Progenitor cell of endocrine pancreas (in vitro differentiated cells): ENCODE data around the gene ANKS1B. TPM values are rescaled to one million over a fixed set of nuclear protein-coding genes. Genes with fewer than 3 reads are reported as not detected.

Experiments
- DNase-seq: peaks from one replicate; pipeline ENCODE4 v3.0.0; 2021; ENCODE audit warnings: low spot score; ENCODE audit not compliant: unreplicated experiment
- H3K27ac Mint-ChIP-seq: 2 replicates; pipeline ENCODE4 v1.8.0; 2021; ENCODE audit warnings: mild to moderate bottlenecking, moderate library complexity, mixed read lengths
- H3K27me3 Mint-ChIP-seq: 2 replicates; pipeline ENCODE4 v1.8.0; 2021; ENCODE audit warnings: mixed read lengths
- H3K36me3 Mint-ChIP-seq: 2 replicates; pipeline ENCODE4 v1.8.0; 2022; ENCODE audit warnings: mixed read lengths; ENCODE audit not compliant: insufficient read depth
- H3K4me1 Mint-ChIP-seq: 2 replicates; pipeline ENCODE4 v1.8.0; 2021; ENCODE audit warnings: low read depth, mixed read lengths
- H3K4me3 Mint-ChIP-seq: 2 replicates; pipeline ENCODE4 v1.8.0; 2021; ENCODE audit warnings: low read depth, mild to moderate bottlenecking, moderate library complexity, mixed read lengths
- H3K9me3 Mint-ChIP-seq: 2 replicates; pipeline ENCODE4 v1.8.0; 2021; ENCODE audit warnings: low read depth, mixed read lengths
- CTCF ChIP-seq: fragments of 200-600 bp; sonication (generic); IDR thresholded peaks from one replicate; pipeline ENCODE4 v1.5.0; 2021; ENCODE audit warnings: antibody characterized with exemption, mild to moderate bottlenecking; ENCODE audit not compliant: unreplicated experiment
- total RNA-seq: library from RNA; stranded (reverse); gene quantifications from 2 replicates; pipeline ENCODE4 v1.2.1, GENCODE V29; 2021

Gene ANKS1B
- total RNA-seq, 1 donor from 2014 or later: 10.1 TPM

- DNase-seq: no peak
- Mint-ChIP-seq H3K27me3 (no peaks in the 10 kb centered on the region), H3K36me3 (no peaks in the 10 kb centered on the region), H3K4me1 (no peaks in the 10 kb centered on the region), H3K27ac (no peak overlapping the region), H3K9me3 (peaks cover 5% of the 10 kb centered on the region), H3K4me3 (no peak overlapping the region)
- no peak for TF ChIP-seq CTCF
Measured at GRCh38 chr12:99707883-99708282, 276.9 kb downstream of the ANKS1B start.

GRCh38 chr12:99706736-99707473 is 277.8 kb downstream of the ANKS1B start:
- no peak overlapping the region for H3K4me3 Mint-ChIP-seq
- no peak overlapping the region for H3K27ac Mint-ChIP-seq
- H3K36me3 Mint-ChIP-seq: no peaks in the 10 kb centered on the region
- no peaks in the 10 kb centered on the region for H3K9me3 Mint-ChIP-seq
- TF ChIP-seq CTCF: no peak
- no peaks in the 10 kb centered on the region for H3K27me3 Mint-ChIP-seq
- DNase-seq: no peak
- no peaks in the 10 kb centered on the region for H3K4me1 Mint-ChIP-seq

- TF ChIP-seq CTCF: no peak
- Mint-ChIP-seq H3K27ac (no peak overlapping the region), H3K4me3 (no peak overlapping the region), H3K36me3 (no peaks in the 10 kb centered on the region), H3K9me3 (no peaks in the 10 kb centered on the region), H3K27me3 (no peaks in the 10 kb centered on the region), H3K4me1 (no peaks in the 10 kb centered on the region)
- no peak for DNase-seq
Measured at GRCh38 chr12:99704458-99704857, 280.3 kb downstream of the ANKS1B start.

- no peaks in the 10 kb centered on the region for H3K27me3 Mint-ChIP-seq
- no peak for DNase-seq
- TF ChIP-seq CTCF: no peak
- no peaks in the 10 kb centered on the region for H3K4me1 Mint-ChIP-seq
- H3K36me3 Mint-ChIP-seq: no peaks in the 10 kb centered on the region
- H3K27ac Mint-ChIP-seq: no peak overlapping the region
- H3K9me3 Mint-ChIP-seq: no peaks in the 10 kb centered on the region
- H3K4me3 Mint-ChIP-seq: no peak overlapping the region
Measured at GRCh38 chr12:99704036-99704435, 280.7 kb downstream of the ANKS1B start.

- Mint-ChIP-seq H3K4me1 (no peaks in the 10 kb centered on the region), H3K4me3 (no peak overlapping the region)
- no peak for TF ChIP-seq CTCF
Measured at GRCh38 chr12:99700032-99700431, 284.7 kb downstream of the ANKS1B start.

More at GRCh38 chr12:99700032-99700431, 284.7 kb downstream of the ANKS1B start:
- peaks cover 7% of the 10 kb centered on the region for H3K9me3 Mint-ChIP-seq
- no peaks in the 10 kb centered on the region for H3K27me3 Mint-ChIP-seq
- DNase-seq: no peak
- no peaks in the 10 kb centered on the region for H3K36me3 Mint-ChIP-seq
- no peak overlapping the region for H3K27ac Mint-ChIP-seq
